22Rv1 (cell line): Measurements from ENCODE around the gene TAS2R8.

ENCODE experiments used
- CTCF ChIP-seq: fragments of 450-650 bp; IDR thresholded peaks from 2 replicates; pipeline ENCODE4 v1.5.1; 2017; ENCODE audit warnings: mild to moderate bottlenecking
- ZFX ChIP-seq: fragments of 450-650 bp; IDR thresholded peaks from 2 replicates; pipeline ENCODE4 v1.6.1; 2017; ENCODE audit warnings: antibody characterized with exemption, borderline replicate concordance

DNA sequence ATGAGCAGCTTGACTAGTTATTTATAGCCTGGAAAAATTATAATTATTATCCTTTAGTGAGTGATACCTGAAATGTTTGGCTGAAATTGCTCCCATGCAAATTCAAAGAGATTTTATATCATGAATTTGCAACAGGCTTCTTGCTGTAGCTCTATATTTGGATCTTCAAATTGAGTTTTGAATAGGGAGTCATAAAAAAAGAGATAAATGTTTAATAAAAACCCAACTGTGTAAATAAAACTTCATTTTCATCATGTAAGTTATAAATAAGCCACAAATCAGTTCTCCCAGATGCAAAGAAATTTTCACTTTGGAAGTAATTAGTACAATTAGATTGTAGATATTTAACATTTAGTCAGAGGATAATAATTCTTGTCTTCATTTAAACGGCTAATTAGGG lies at the start of gene TAS2R8:
- TF ChIP-seq CTCF (no peak), ZFX (no peak)
